Neural cell (in vitro differentiated cells): ENCODE data around the gene MRPL24. TPM values are rescaled to one million over a fixed set of nuclear protein-coding genes. Genes with fewer than 3 reads are reported as not detected.

Source experiments
- H2AFZ ChIP-seq: fragments of 200-600, 300-800 bp; sonication (generic), shearing (Covaris generic); 2 replicates; pipeline ENCODE4 v1.6.0; 2014; ENCODE audit warnings: low read depth, mild to moderate bottlenecking, antibody characterized with exemption, low read length, moderate library complexity
- H3F3A ChIP-seq: fragments of 200-600 bp; shearing (Covaris generic); 2 replicates; pipeline ENCODE4 v1.6.1; 2016; ENCODE audit warnings: mild to moderate bottlenecking, moderate library complexity, mixed read lengths, antibody characterized with exemption, low read length; ENCODE audit not compliant: insufficient read depth, poor library complexity, severe bottlenecking
- H3K27ac ChIP-seq: fragments of 200-600, 300-800 bp; sonication (generic), shearing (Covaris generic); 2 replicates; pipeline ENCODE4 v1.5.1; 2014; ENCODE audit warnings: mild to moderate bottlenecking, low read length, moderate library complexity
- H3K27me3 ChIP-seq: fragments of 300-800, 200-600 bp; sonication (generic), shearing (Covaris generic); 2 replicates; pipeline ENCODE4 v1.6.0; 2014; ENCODE audit warnings: mild to moderate bottlenecking, low read depth, low read length, moderate library complexity; ENCODE audit not compliant: insufficient read depth
- H3K36me3 ChIP-seq: fragments of 300-800, 200-600 bp; sonication (generic), shearing (Covaris generic); 2 replicates; pipeline ENCODE4 v1.5.1; 2014; ENCODE audit warnings: mild to moderate bottlenecking, antibody characterized with exemption, low read length, moderate library complexity; ENCODE audit not compliant: insufficient read depth
- H3K4me2 ChIP-seq: fragments of 300-800, 200-600 bp; sonication (generic), shearing (Covaris generic); 2 replicates; pipeline ENCODE4 v1.6.0; 2014; ENCODE audit warnings: mild to moderate bottlenecking, low read length
- H3K4me3 ChIP-seq: fragments of 300-800, 200-600 bp; sonication (generic), shearing (Covaris generic); 2 replicates; pipeline ENCODE4 v1.5.1; 2014; ENCODE audit warnings: mild to moderate bottlenecking, low read length, moderate library complexity
- H3K79me2 ChIP-seq: fragments of 200-600 bp; shearing (Covaris generic); replicated peaks from 2 replicates; pipeline ENCODE4 v1.6.0; 2014; ENCODE audit warnings: mild to moderate bottlenecking, low read length, moderate library complexity; ENCODE audit not compliant: insufficient read depth
- H3K9ac ChIP-seq: fragments of 300-800, 200-600 bp; sonication (generic), shearing (Covaris generic); 2 replicates; pipeline ENCODE4 v1.6.1; 2016; ENCODE audit warnings: mild to moderate bottlenecking, low read length, mixed read lengths
- H3K9me2 ChIP-seq: fragments of 200-600 bp; shearing (Covaris generic); 2 replicates; pipeline ENCODE4 v1.6.1; 2016; ENCODE audit warnings: mild to moderate bottlenecking, low read length, mixed read lengths; ENCODE audit not compliant: insufficient read depth
- H3K9me3 ChIP-seq: fragments of 200-600, 300-800 bp; sonication (generic), shearing (Covaris generic); 2 replicates; pipeline ENCODE4 v1.6.1; 2016; ENCODE audit warnings: mild to moderate bottlenecking, mixed run types, low read length, moderate library complexity, mixed read lengths
- H4K20me1 ChIP-seq: fragments of 200-600 bp; shearing (Covaris generic); 2 replicates; pipeline ENCODE4 v1.6.1; 2016; ENCODE audit warnings: mild to moderate bottlenecking, mixed run types; ENCODE audit not compliant: insufficient read depth
- EP300 ChIP-seq: fragments of 450-650 bp; conservative IDR thresholded peaks from 2 replicates; pipeline ENCODE4 v1.6.1; 2014; ENCODE audit warnings: antibody characterized with exemption, mild to moderate bottlenecking, moderate library complexity; ENCODE audit not compliant: poor library complexity, severe bottlenecking
- EZH2 ChIP-seq: fragments of 200-600, 300-800 bp; shearing (Covaris generic), sonication (generic); IDR thresholded peaks from 2 replicates; pipeline ENCODE4 v1.6.1; 2014; ENCODE audit warnings: antibody characterized with exemption, low read length, borderline replicate concordance, mild to moderate bottlenecking; ENCODE audit not compliant: insufficient read depth, poor library complexity, severe bottlenecking
- MXI1 ChIP-seq: fragments of 450-650 bp; conservative IDR thresholded peaks from 2 replicates; pipeline ENCODE4 v1.6.1; 2014; ENCODE audit warnings: antibody characterized with exemption, mild to moderate bottlenecking; ENCODE audit not compliant: poor library complexity, severe bottlenecking
- POLR2AphosphoS5 ChIP-seq: IDR thresholded peaks from 2 replicates; pipeline ENCODE4 v1.6.1; 2012
- RAD21 ChIP-seq: fragments of 450-650 bp; conservative IDR thresholded peaks from 2 replicates; pipeline ENCODE4 v1.6.1; 2014; ENCODE audit warnings: antibody characterized with exemption, mild to moderate bottlenecking, moderate library complexity
- SMC3 ChIP-seq: fragments of 450-650 bp; conservative IDR thresholded peaks from 2 replicates; pipeline ENCODE4 v1.6.1; 2014; ENCODE audit warnings: antibody characterized with exemption, mild to moderate bottlenecking, moderate library complexity; ENCODE audit not compliant: poor library complexity
- TAF1 ChIP-seq: IDR thresholded peaks from 2 replicates; pipeline ENCODE4 v1.6.1; 2012; ENCODE audit warnings: low read depth
- polyA plus RNA-seq: library from polyadenylated mRNA; depleted of rRNA; stranded (reverse); fragments of >200 nt; gene quantifications from 2 replicates; pipeline ENCODE4 v1.2.3, GENCODE V29; 2014
- TF ChIP-seq, protein P1 (sequence below): fragments of 450-650 bp; IDR thresholded peaks from 2 replicates; pipeline ENCODE4 v1.5.1; 2014; ENCODE audit warnings: antibody characterized with exemption, mild to moderate bottlenecking, moderate library complexity; ENCODE audit not compliant: poor library complexity, severe bottlenecking
- TF ChIP-seq, protein P2 (sequence below): IDR thresholded peaks from 2 replicates; pipeline ENCODE4 v1.6.1; 2012; ENCODE audit warnings: borderline replicate concordance

The MRPL24 gene
- polyA plus RNA-seq, 1 donor from 2014 or later, result 56.5 TPM

DNA sequence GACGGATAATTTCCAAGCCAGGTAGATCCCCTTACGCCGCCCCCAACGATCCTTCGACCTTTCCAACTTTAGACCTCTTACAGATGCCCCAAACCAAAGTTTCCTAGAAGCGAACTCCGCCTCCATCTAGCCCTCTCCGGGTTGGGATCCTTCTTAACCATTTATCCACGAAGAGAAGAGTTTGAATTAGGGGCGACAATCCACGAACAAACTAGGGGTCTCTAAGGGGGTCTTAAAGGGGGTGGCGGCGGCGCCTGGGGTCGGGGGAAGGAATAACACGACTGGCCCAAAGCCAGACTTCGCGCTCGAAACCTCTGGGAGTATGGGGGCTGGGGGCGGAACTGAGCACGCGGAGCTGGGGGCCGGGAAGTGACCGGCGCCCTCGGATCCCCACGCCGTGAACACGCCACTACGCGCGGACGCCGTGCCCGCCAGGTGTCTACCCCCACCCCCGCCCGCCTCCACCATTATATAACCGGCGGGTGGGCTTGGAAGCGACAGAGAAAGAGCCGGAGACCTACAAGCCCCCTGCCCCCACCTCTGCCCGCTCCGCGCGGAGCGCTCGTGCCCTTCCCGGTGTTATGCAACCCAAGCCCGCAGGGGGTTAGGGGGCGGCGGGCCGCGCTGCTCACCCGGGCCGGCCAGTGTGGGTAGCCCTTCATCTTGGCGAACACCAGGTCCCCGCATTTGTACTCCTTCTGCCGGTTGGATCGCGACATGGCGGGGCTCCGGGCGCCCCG lies 10.0 kb upstream of the MRPL24 start:
- Histone ChIP-seq H4K20me1 (no peaks in the 10 kb centered on the region), H3K4me2 (peak overlapping the region; percentile 63), H2AFZ (peak overlapping the region; percentile 56), H3K27me3 (no peaks in the 10 kb centered on the region), H3K79me2 (peaks cover 67% of the 10 kb centered on the region), H3K9me3 (no peaks in the 10 kb centered on the region), H3K9ac (peak overlapping the region; percentile 94), H3K4me3 (peak overlapping the region; percentile 89), H3F3A (no peaks in the 10 kb centered on the region), H3K9me2 (no peaks in the 10 kb centered on the region), H3K36me3 (no peaks in the 10 kb centered on the region), H3K27ac (peak overlapping the region; percentile 79)
- TF ChIP-seq, protein P1, sequence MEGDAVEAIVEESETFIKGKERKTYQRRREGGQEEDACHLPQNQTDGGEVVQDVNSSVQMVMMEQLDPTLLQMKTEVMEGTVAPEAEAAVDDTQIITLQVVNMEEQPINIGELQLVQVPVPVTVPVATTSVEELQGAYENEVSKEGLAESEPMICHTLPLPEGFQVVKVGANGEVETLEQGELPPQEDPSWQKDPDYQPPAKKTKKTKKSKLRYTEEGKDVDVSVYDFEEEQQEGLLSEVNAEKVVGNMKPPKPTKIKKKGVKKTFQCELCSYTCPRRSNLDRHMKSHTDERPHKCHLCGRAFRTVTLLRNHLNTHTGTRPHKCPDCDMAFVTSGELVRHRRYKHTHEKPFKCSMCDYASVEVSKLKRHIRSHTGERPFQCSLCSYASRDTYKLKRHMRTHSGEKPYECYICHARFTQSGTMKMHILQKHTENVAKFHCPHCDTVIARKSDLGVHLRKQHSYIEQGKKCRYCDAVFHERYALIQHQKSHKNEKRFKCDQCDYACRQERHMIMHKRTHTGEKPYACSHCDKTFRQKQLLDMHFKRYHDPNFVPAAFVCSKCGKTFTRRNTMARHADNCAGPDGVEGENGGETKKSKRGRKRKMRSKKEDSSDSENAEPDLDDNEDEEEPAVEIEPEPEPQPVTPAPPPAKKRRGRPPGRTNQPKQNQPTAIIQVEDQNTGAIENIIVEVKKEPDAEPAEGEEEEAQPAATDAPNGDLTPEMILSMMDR, result peak; percentile 39
- TF ChIP-seq MXI1 (peak; percentile 17), TAF1 (no peak)

DNA sequence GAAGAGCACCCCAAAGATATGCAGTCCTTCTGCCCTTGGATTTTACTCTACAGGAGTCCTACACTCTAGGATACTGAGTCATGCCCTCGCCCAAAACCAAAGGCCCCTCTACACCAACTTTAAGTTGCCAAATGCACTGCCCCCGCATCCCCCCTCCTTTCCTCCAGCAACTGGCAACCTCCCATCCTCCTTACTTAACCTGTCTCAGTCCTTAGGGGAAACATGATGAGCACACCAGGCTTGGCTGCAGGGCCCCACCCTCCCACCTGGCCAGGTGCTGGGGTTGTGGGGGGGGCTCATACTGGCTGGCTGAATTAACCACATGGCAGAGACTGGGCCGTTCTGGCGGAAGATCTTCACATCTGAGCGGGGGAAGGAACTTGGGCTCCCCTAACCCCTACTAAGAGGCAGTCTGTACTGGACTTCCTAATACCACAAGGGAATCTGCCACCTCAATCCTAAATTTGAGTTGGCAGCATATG lies 9.3 kb upstream of the MRPL24 start:
- Histone ChIP-seq H4K20me1 (no peaks in the 10 kb centered on the region), H2AFZ (no peak overlapping the region), H3K9me3 (no peaks in the 10 kb centered on the region), H3K27me3 (no peaks in the 10 kb centered on the region), H3K79me2 (peaks cover 74% of the 10 kb centered on the region), H3K4me2 (peak overlapping the region; percentile 63), H3K4me3 (peak overlapping the region; percentile 89), H3K9me2 (no peaks in the 10 kb centered on the region), H3K27ac (no peak overlapping the region), H3F3A (no peaks in the 10 kb centered on the region), H3K36me3 (no peaks in the 10 kb centered on the region), H3K9ac (peak overlapping the region; percentile 94)
- TF ChIP-seq, protein P2, sequence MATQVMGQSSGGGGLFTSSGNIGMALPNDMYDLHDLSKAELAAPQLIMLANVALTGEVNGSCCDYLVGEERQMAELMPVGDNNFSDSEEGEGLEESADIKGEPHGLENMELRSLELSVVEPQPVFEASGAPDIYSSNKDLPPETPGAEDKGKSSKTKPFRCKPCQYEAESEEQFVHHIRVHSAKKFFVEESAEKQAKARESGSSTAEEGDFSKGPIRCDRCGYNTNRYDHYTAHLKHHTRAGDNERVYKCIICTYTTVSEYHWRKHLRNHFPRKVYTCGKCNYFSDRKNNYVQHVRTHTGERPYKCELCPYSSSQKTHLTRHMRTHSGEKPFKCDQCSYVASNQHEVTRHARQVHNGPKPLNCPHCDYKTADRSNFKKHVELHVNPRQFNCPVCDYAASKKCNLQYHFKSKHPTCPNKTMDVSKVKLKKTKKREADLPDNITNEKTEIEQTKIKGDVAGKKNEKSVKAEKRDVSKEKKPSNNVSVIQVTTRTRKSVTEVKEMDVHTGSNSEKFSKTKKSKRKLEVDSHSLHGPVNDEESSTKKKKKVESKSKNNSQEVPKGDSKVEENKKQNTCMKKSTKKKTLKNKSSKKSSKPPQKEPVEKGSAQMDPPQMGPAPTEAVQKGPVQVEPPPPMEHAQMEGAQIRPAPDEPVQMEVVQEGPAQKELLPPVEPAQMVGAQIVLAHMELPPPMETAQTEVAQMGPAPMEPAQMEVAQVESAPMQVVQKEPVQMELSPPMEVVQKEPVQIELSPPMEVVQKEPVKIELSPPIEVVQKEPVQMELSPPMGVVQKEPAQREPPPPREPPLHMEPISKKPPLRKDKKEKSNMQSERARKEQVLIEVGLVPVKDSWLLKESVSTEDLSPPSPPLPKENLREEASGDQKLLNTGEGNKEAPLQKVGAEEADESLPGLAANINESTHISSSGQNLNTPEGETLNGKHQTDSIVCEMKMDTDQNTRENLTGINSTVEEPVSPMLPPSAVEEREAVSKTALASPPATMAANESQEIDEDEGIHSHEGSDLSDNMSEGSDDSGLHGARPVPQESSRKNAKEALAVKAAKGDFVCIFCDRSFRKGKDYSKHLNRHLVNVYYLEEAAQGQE, result no peak
- TF ChIP-seq POLR2AphosphoS5 (no peak), TAF1 (no peak), RAD21 (no peak), MXI1 (no peak), SMC3 (no peak), EP300 (no peak), EZH2 (no peak)
- TF ChIP-seq, protein P1, result no peak
